Measurements from ENCODE around the gene ZNF205. TPM values are rescaled to one million over a fixed set of nuclear protein-coding genes. Genes with fewer than 3 reads are reported as not detected.
"Not testable (repeated sequence)": the region's sequence is repeated elsewhere in the genome, so short reads cannot be mapped to it uniquely, and the experiment has no call there.

ZNF205 gene
- polyA plus RNA-seq, 3 donors, result 8.7 to 16.0 (median 13.2) TPM

- 67 to 74% (median 72%) methylated on average over 7 of the region's 7 CpGs for WGBS, 3 donors
These were observed 9.6 kb downstream of the ZNF205 start for GRCh38 chr16:3121851-3122467.

GRCh38 chr16:3122926-3123570 is 10.7 kb downstream of the ZNF205 start:
- H3K27ac ChIP-seq (ENCODE audit: low read depth, low read length), result no peak overlapping the region
- 52 to 55% (median 52%) methylated on average over 7 to 8 of the region's 8 CpGs for WGBS, 3 donors

More at GRCh38 chr16:3121851-3122467, 9.6 kb downstream of the ZNF205 start:
- no peak overlapping the region for H3K27ac ChIP-seq (ENCODE audit: low read depth, low read length)

GRCh38 chr16:3123986-3124886 is 11.8 kb downstream of the ZNF205 start:
- 0% methylated on average over 56 to 72 of the region's 72 CpGs for WGBS, 3 donors
- H3K27ac ChIP-seq (ENCODE audit: low read depth, low read length), result peak overlapping the region; percentile 53

- WGBS, 3 donors, result 68 to 80% (median 76%) methylated on average over 6 of the region's 6 CpGs
- H3K27ac ChIP-seq (ENCODE audit: low read depth, low read length), result no peak overlapping the region
These were observed 15.4 kb downstream of the ZNF205 start for GRCh38 chr16:3127745-3128144.

GRCh38 chr16:3129137-3130131 is 17.0 kb downstream of the ZNF205 start:
- no peak overlapping the region for H3K27ac ChIP-seq (ENCODE audit: low read depth, low read length)
- 9 to 18% (median 11%) methylated on average over 28 of the region's 28 CpGs for WGBS, 3 donors

- 66 to 70% (median 69%) methylated on average over 12 of the region's 12 CpGs for WGBS, 3 donors
- H3K27ac ChIP-seq (ENCODE audit: low read depth, low read length), result no peak overlapping the region
These were observed 19.5 kb downstream of the ZNF205 start for GRCh38 chr16:3131755-3132377.

GRCh38 chr16:3133844-3134243 is 21.5 kb downstream of the ZNF205 start:
- 2 to 9% (median 9%) methylated on average over 7 of the region's 7 CpGs for WGBS, 3 donors
- H3K27ac ChIP-seq (ENCODE audit: low read depth, low read length), result no peak overlapping the region

- 0% methylated on average over 50 to 63 of the region's 63 CpGs for WGBS, 3 donors
- H3K27ac ChIP-seq (ENCODE audit: low read depth, low read length), result no peak within 1 kb of the TSS
These were observed 22.1 kb downstream of the ZNF205 start, which contains the start of gene ZNF213 for GRCh38 chr16:3134338-3135125. Gene ZNF213 (plus strand): TSS chr16:3135029. CDS start chr16:3137281, 2,252 bp downstream.

- 0 to 1% (median 0%) methylated on average over 36 to 43 of the region's 43 CpGs for WGBS, 3 donors
- H3K27ac ChIP-seq (ENCODE audit: low read depth, low read length), result no peak overlapping the region
These were observed 22.8 kb downstream of the ZNF205 start for GRCh38 chr16:3135126-3135715.

GRCh38 chr16:3137267-3137666 is 24.9 kb downstream of the ZNF205 start:
- 92 to 95% (median 93%) methylated on average over 13 of the region's 13 CpGs for WGBS, 3 donors
- H3K27ac ChIP-seq (ENCODE audit: low read depth, low read length), result no peak overlapping the region

- WGBS, 3 donors, result 87 to 93% (median 88%) methylated on average over 21 of the region's 21 CpGs
- no peak overlapping the region for H3K27ac ChIP-seq (ENCODE audit: low read depth, low read length)
These were observed 26.0 kb downstream of the ZNF205 start for GRCh38 chr16:3138342-3138741.

GRCh38 chr16:3138823-3139426 is 26.5 kb downstream of the ZNF205 start:
- 87 to 93% (median 92%) methylated on average over 14 of the region's 14 CpGs for WGBS, 3 donors
- no peak overlapping the region for H3K27ac ChIP-seq (ENCODE audit: low read depth, low read length)

GRCh38 chr16:3139561-3139960 is 27.2 kb downstream of the ZNF205 start:
- WGBS, 3 donors, result 91 to 93% (median 91%) methylated on average over 9 of the region's 9 CpGs
- not testable (repeated sequence) for H3K27ac ChIP-seq (ENCODE audit: low read depth, low read length)

- no peak overlapping the region for H3K27ac ChIP-seq (ENCODE audit: low read depth, low read length)
- 94 to 96% (median 96%) methylated on average over 54 to 69 of the region's 69 CpGs for WGBS, 3 donors
These were observed 28.4 kb downstream of the ZNF205 start for GRCh38 chr16:3140603-3141427.

- WGBS, 3 donors, result 96 to 97% (median 96%) methylated on average over 23 of the region's 23 CpGs
- no peak overlapping the region for H3K27ac ChIP-seq (ENCODE audit: low read depth, low read length)
These were observed 29.5 kb downstream of the ZNF205 start for GRCh38 chr16:3141781-3142311.
